ENCODE data around the gene RCL1.

The RCL1 gene

GRCh38 chr9:4842213-4842612, 49.5 kb downstream of the RCL1 start:
- no peak for DNase-seq (ENCODE audit: low spot score)

- no peak for DNase-seq (ENCODE audit: low spot score)
These were observed 50.0 kb downstream of the RCL1 start for GRCh38 chr9:4842734-4843133.

- DNase-seq (ENCODE audit: low spot score) = no peak
These were observed 51.5 kb downstream of the RCL1 start for GRCh38 chr9:4844056-4844838.

GRCh38 chr9:4849369-4849768, 56.6 kb downstream of the RCL1 start:
- DNase-seq (ENCODE audit: low spot score) = no peak

- DNase-seq (ENCODE audit: low spot score) = no peak
These were observed 58.0 kb downstream of the RCL1 start for GRCh38 chr9:4850603-4851310.

GRCh38 chr9:4852419-4852818, 59.7 kb downstream of the RCL1 start:
- no peak for DNase-seq (ENCODE audit: low spot score)

- DNase-seq (ENCODE audit: low spot score) = no peak
These were observed 61.5 kb downstream of the RCL1 start for GRCh38 chr9:4854265-4854590.

- DNase-seq (ENCODE audit: low spot score) = no peak
These were observed 63.1 kb downstream of the RCL1 start for GRCh38 chr9:4855841-4856240.

- no peak for DNase-seq (ENCODE audit: low spot score)
These were observed 64.5 kb downstream of the RCL1 start for GRCh38 chr9:4857163-4857810.

GRCh38 chr9:4859035-4859434, 66.3 kb downstream of the RCL1 start:
- no peak for DNase-seq (ENCODE audit: low spot score)

- no peak for DNase-seq (ENCODE audit: low spot score)
These were observed 67.6 kb downstream of the RCL1 start for GRCh38 chr9:4860383-4860782.

- no peak for DNase-seq (ENCODE audit: low spot score)
These were observed 68.4 kb downstream of the RCL1 start for GRCh38 chr9:4861145-4861544.

GRCh38 chr9:4861736-4862451, 69.2 kb downstream of the RCL1 start:
- DNase-seq (ENCODE audit: low spot score) = no peak

GRCh38 chr9:4862506-4863250, 69.9 kb downstream of the RCL1 start:
- DNase-seq (ENCODE audit: low spot score) = no peak

- DNase-seq (ENCODE audit: low spot score) = no peak
These were observed 71.5 kb downstream of the RCL1 start for GRCh38 chr9:4864234-4864661.

- no peak for DNase-seq (ENCODE audit: low spot score)
These were observed 72.0 kb downstream of the RCL1 start for GRCh38 chr9:4864698-4865097.

GRCh38 chr9:4865681-4866080, 72.9 kb downstream of the RCL1 start:
- no peak for DNase-seq (ENCODE audit: low spot score)

GRCh38 chr9:4866239-4866969, 73.7 kb downstream of the RCL1 start:
- no peak for DNase-seq (ENCODE audit: low spot score)

GRCh38 chr9:4873066-4873465, 80.3 kb downstream of the RCL1 start:
- no peak for DNase-seq (ENCODE audit: low spot score)

GRCh38 chr9:4875559-4875958, 82.8 kb downstream of the RCL1 start:
- DNase-seq (ENCODE audit: low spot score) = no peak

GRCh38 chr9:4879115-4879558, 86.4 kb downstream of the RCL1 start:
- DNase-seq (ENCODE audit: low spot score) = no peak
